Stimulated activated CD8-positive, alpha-beta memory T cell treated with anti-CD3 and anti-CD28 coated beads, Interleukin-12 subunit alpha, Interleukin-12 subunit beta, amount 100 ng/mL, for 4 hours (primary cell): ENCODE results near the gene HIC2.
"Not testable (repeated sequence)": the region's sequence is repeated elsewhere in the genome, so short reads cannot be mapped to it uniquely, and the experiment has no call there.

Experiments
- DNase-seq: peaks from one replicate; pipeline ENCODE4 v3.0.0-alpha.2; 2020; ENCODE audit warnings: low read depth

The HIC2 gene, protein sequence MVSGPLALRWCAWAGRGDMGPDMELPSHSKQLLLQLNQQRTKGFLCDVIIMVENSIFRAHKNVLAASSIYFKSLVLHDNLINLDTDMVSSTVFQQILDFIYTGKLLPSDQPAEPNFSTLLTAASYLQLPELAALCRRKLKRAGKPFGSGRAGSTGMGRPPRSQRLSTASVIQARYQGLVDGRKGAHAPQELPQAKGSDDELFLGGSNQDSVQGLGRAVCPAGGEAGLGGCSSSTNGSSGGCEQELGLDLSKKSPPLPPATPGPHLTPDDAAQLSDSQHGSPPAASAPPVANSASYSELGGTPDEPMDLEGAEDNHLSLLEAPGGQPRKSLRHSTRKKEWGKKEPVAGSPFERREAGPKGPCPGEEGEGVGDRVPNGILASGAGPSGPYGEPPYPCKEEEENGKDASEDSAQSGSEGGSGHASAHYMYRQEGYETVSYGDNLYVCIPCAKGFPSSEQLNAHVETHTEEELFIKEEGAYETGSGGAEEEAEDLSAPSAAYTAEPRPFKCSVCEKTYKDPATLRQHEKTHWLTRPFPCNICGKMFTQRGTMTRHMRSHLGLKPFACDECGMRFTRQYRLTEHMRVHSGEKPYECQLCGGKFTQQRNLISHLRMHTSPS

DNA sequence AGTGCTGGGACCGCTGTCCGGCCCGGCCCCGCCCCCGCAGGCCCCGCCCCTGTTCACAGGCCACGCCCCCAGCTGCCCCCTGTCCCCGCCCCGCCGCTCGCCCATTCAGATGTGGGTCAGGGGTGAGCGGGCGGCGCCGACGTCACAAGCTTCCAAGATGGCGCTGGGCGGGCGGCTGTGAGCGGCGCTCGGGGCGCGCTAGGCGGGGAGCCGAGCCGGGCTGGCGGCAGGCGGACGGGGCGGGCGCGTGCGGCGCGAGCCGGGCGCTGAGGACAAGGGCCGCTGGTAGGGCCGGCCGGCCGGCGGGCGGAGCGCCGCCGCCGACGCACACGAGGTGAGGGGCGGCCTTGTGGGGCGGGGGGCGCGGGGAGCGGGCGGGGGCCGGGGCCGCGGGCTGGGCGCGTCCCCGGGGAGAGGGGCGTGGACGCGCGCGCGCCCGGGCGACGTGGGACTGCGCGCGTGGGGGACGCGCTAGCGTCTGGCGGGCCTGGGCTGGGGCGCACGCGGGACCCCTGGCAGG lies at the start of gene HIC2:
TSS of gene HIC2 (plus strand) at position 145 of the 520 bp plus-strand sequence. CDS start 25,461 bp downstream, outside the sequence.
- DNase-seq, result peak; percentile 1

DNA sequence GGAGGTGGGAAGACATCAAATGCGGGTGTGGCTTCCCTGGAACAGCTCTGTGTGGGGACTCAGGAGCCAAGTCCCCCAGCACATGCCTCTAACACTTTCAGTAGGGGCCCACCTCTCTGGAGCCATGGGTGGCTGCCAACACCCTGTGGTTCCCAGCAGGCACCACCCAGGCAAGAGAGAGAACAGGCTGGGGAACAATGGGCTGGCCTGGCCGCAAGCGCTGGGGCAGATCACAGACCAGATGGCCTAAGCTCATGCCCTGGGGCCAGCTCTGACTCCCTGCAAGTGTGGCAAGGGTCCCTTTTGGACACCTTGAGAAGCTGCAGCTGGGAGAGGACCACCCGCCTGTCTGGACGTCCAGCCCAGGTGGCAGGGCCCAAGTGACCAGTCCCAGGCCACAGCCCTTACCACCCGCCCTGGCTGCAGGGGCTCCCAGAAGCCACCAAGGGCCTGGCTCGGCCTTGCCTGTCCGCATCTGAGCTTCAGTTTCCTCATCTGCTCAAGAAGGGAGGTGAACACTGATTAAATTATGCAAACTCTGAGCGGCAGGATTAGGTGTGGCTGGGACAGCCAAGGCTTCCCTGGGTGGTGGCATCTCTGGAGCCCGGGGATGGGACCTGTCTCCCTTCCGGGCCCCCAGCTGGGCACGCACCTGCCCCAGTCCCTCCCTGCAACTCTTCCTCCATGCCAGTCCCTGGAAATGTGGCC lies 48.4 kb upstream of the HIC2 start:
- not testable (repeated sequence) for DNase-seq

DNA sequence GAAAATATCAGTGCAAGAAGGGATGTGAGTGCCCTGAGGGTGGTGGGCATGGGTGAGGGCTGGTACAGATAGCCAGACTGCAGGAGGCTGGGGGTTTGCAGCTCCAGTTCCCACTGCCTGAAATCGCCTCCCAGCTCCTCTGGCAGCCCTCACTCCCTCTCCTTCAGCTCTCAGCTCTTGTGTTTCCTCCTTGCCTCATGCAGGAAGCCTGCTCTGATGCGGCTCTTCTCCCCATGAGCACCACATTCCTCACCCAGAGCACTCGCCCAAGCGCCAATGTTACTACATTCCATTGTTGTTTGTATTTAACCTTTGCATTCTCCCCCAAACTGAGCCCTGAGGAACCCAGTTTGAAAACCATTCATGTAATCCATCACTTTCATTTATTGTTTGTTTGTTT lies 41.3 kb upstream of the HIC2 start:
- DNase-seq, result not testable (repeated sequence)

DNA sequence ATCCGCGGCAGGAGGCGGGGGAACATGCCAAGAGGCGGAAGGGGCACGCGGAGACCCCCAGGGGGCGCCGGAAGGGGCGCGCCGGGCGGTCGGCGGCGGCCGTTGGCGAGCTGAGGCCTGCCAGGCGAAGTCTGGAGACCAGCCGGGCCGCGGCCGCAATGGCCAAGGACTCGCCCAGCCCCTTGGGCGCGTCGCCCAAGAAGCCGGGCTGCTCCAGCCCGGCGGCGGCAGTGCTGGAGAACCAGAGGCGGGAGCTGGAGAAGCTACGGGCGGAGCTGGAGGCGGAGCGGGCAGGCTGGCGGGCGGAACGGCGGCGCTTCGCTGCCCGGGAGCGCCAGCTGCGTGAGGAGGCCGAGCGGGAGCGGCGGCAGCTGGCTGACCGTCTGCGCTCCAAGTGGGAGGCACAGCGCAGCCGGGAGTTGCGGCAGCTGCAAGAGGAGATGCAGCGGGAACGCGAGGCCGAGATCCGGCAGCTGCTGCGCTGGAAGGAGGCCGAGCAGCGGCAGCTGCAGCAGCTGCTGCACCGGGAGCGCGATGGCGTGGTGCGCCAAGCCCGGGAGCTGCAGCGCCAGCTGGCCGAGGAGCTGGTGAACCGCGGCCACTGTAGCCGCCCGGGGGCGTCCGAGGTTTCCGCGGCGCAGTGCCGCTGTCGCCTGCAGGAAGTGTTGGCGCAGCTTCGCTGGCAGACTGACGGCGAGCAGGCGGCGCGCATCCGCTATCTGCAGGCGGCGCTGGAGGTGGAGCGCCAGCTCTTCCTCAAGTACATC lies 33.3 kb upstream of the HIC2 start, which contains the start of gene RIMBP3B:
TSS of gene RIMBP3B (plus strand) at position 51 of the 767 bp plus-strand sequence. CDS start at position 159, 108 bp downstream.
- DNase-seq, result not testable (repeated sequence)

DNA sequence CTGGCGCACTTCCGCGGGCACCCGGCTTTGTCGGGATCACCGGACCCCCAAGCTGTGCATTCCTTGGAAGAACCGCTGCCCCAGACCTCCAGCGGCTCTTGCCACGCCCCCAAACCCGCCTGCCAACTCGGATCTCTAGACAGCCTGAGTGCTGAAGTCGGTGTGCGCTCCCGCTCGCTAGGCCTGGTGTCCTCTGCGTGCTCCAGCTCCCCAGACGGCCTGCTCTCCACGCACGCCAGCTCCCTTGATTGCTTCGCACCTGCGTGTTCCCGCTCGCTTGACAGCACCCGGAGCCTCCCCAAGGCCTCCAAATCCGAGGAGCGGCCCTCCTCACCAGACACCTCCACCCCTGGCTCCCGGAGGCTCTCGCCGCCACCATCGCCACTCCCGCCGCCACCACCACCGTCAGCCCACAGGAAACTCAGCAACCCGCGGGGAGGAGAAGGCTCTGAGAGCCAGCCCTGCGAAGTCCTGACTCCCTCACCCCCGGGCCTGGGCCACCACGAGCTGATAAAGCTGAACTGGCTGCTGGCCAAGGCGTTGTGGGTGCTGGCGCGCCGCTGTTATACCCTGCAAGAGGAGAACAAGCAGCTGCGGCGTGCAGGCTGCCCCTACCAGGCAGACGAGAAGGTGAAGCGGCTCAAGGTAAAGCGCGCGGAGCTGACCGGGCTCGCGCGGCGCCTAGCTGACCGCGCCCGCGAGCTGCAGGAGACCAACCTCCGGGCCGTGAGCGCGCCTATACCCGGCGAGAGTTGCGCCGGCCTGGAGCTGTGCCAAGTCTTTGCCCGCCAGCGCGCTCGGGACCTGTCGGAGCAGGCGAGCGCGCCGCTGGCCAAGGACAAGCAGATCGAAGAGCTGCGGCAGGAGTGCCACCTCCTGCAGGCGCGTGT lies 32.5 kb upstream of the HIC2 start:
- DNase-seq, result not testable (repeated sequence)

DNA sequence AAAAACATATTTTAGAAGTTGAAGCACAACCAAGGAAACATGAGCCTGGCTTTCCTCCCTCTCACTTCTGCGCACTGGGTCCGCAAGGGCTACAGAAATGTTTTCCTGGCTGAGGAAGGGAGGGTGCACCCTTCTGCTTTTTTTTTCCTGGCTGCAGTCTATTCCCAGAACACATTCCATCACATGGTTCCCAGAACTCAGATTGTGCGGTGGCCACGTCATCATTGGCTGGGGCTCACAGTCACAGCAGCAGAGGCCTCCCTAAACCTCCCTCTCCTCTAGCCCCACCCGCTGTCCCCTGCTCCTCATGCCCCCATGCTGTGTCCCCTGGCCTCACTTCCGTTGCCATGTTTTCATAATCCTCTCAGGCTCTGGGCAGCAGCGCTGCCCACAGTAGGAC lies 27.7 kb upstream of the HIC2 start:
- not testable (repeated sequence) for DNase-seq

DNA sequence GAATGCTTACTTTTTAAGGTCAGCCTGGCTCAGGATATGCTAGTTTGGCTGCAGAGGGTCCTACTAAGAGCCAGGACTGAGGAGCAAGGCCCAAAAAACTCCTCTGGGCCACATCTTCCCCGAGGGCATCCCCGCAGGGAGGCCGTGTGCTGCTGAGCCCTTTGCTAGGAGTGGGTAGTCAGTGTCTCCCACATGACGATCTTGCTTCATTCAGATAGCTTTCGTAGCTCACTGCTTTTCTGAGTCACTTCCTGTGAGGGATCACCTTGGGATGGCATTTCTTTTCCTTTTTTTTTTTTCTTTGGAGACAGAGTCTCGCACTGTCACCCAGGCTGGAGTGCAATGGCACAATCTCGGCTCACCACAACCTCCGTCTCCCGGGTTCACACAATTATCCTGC lies 27.2 kb upstream of the HIC2 start:
- DNase-seq, result not testable (repeated sequence)

DNA sequence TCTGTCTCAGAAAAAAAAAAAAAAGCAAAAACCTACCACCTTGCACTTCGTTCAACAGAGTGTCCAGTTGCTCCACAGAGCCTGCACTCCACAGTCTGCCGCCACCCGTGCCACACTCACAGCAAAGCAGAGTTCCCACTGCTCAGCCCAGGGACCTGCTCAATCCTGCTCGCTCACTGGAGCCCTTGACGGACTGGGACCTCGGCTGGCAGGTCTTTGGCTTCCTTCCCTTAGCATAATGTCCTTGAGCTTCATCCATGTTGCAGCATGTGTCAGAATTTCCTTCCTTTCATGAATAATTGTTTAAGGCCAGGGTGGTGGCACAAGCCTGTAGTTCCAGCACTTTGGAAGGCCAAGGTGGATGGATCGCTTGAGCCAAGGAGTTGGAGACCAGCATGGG lies 22.6 kb upstream of the HIC2 start:
- not testable (repeated sequence) for DNase-seq

DNA sequence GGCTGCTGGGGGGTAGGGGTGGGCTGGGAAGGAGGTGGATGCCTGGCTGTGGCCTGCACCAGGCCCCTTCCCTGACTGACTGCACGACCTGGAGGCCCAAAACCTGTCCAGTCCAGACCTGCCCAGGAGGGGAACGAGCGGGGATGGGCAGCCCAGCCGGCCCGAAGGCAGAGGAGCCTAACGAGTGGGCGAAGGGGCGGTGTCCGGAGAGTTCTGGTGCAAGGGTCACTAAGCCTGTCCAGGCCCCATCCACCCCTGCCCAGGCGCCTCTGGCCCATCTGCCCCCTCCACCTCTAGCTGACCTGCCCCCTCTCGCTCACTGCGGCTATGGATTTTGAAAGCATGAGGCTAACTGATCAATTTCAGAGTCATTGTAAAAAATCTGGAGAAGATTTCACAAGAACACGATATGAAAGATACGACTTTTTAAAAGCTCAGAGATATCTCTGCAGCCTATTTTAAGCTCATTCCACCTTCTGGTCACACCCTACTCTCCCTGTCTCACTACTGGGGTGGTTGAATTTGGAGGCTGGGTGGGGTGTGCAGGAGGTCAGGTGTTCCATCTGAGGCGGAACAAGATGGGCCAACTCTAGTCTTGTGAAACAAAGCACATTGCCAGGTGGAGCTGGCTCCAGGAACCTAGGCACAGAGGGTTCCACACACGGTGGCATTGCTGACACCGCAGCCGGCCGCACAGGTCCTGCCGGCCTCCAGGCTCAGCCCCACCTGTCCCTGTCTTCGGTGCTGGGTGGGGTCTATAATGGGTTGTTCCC lies 15.8 kb upstream of the HIC2 start:
- not testable (repeated sequence) for DNase-seq

DNA sequence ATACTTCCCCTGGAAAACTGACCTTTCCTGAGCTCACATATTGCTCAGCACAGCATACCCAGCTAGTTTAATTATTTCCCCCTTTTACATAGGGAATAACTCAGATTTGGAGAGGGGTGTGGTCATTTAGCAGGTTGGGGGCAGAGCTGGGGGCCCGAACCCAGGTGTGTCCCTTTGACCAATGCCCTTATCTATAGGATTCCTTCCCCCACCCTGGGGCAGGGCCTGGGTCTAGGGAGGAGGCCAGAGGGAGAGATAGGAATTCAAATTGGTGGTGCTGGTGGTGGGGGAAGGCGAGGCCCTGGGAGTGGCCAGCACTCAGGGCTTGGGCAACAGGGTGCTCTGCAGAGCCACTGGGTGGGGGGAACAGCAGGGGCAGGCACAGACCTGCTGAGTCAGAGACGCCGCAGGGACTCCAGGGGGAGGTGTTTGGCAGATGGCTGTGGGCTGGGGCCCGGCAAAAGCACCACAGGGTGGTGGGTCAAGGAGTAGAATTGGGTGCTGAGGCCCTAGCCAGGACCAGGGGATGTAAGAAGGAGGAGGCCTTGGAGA lies 14.3 kb upstream of the HIC2 start:
- DNase-seq, result not testable (repeated sequence)

DNA sequence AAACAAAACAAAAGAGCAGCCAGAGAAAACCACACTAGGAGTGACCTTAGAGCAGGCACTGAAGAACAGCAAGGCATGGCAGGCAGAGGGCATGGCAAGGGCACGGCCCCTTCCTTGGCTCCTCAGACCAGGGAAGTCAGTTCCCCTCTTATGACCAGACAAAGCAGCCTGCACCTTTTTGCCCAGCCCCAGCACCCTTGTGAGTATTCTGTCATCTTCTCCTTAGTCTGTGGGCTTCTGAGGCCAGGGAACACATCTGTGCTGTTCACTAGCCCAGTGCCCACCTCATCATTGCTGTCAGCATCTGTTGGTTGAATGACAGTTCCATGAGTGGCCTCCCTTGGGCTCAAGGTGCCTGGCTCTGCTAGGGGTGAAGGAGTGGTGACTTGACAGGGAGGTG lies 10.0 kb upstream of the HIC2 start:
- DNase-seq, result not testable (repeated sequence)

DNA sequence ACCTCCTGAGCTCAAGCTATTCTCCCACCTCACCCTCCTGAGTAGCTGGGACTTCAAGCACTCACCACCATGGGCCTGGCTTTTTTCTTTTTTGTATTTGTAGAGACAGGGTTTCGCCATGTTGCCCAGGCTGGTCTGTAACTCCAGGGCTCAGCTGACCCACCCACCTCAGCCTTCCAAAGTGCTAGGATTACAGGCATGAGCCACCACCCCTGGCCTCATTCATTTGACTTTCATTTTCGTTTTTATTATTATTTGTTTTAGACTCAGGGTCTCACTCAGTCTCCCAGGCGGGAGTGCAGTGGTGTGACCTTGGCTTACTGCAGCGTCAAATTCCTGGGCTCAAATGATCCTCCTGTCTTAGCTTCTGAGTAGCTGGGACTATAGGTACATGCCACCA lies 9.4 kb upstream of the HIC2 start:
- DNase-seq, result not testable (repeated sequence)

DNA sequence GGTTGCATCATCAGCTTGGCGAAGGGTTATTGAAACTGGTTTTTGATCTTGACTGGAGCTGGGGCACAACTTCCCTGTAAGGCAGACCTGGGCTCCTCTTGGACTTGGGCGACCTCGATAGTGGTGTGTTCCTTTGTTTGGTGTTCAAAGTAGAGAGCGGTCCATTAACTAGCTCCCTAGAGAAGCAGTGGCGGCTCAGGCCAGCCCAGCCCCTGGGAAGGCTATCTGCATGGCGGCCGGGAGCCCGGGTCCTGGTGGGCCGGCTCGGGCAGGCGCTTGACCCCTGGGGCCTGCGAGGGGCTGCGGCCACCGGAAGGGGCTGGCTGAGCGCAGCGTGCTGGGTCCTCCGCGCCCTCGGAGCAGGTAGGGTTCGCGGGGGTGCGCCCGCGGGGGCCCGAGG lies 796 bp upstream of the HIC2 start:
- DNase-seq, result not testable (repeated sequence)

DNA sequence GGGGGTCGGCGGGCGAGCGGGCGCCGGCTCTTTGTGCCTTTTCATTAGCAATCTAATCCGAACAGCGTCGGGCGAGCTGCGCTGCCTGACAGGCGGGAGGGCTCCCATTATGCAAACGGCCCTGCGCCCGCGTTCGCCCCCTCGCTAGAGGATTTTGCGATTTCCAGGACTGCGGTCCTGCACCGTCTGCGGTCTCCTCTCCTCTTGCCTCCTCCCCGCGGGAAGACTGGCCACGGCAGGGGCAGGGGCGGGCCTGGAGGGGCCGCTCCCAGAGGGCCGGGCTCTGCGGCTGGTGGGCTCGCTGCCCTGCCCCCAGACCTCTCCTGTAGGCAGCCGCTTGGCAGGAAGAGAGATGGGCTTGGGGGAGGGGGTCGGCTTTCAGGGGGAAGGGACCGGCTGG lies 682 bp downstream of the HIC2 start:
- DNase-seq, result not testable (repeated sequence)

DNA sequence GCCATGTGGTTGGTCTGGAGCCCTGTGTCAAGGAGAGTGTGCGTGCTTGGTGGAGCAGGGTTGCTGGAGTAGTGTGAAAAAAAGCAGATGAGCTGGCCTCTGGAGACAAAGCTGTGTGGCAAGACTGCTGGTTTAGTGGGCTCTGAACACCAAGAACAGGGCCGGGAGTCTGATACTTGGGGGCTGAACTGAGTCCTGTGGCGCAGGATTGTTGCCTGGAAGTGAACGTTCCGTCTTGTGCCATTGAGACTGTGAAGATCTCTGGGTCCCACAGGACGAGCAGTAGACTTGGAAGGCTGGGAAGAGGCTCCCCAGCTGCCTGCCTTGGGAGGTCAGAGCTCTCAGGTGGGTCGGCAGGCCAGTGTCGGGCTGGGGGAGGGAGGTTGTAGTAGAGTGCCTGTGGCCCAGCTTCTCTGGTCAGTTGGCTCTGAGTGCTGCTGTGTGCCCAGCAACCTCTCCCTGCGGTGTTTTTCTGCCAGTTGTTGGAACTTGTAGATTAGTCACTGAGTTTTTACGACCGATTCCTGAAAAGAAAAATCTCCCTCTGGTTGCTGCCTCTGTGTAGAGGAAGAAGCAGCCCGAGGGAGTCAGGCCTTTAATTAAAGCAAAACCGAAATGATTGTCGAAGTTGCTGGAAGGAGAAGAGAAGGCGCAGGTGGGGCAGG lies 1.9 kb downstream of the HIC2 start:
- not testable (repeated sequence) for DNase-seq

DNA sequence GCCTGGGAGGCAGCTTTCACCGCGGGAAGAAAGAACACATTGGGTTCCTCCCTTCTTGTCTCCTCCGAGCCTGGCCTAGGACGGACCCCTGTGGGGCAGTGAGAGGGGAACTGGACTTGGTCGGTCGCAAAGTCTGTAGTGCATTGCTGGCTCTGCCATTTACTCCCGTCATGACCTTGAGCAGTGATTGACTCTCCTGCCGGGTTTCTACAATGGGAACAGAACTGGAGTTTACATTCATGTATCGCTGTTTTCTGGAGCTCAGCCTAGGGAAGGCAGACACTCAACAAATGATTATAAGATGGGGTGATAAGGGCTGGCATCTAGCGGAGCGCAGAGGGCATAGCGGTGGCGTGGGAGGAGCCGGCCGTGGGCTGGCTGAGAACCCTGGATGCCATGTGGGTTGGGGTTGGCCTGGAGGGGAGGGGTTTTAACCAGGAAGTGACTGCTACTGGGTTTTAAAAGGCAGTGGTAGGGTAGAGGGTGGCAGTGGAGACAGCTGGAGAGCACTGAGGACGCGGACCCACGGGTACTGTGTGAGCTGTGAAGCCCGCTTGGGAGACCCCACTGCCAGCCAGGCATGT lies 3.1 kb downstream of the HIC2 start:
- DNase-seq, result not testable (repeated sequence)

DNA sequence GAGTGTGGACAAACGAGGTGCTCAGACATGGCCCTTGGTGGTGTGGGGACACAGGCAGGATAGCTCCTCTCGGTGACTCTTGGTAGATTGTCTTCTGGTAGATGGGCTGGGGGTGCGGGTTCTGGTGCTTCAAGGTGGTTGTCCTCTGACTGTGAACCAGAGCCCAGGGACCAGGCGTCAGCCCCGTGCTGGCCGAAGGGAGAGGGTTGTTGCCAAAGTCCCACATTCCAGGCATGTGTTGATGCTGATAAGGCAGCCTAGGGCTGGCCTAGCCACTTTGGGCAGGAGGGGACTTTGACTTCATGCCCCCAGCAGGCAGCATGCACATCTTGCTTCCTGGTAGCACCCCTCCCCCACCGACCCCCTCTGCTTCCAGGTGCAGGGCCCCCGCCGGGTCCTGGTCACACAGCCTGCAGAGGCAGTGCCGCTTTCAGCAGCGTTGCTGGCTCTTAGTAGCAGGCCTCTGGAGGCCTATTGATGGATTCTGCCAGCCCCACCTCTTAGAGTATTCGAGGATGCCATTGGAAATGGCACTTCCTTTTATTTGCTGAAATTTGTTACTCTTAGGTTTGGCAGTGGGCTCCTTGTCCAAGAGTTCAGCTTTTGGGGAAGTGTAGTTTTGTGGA lies 7.0 kb downstream of the HIC2 start:
- not testable (repeated sequence) for DNase-seq
